Lower leg skin (tissue), 4 donors: ENCODE data around the gene WIZ. TPM values are rescaled to one million over a fixed set of nuclear protein-coding genes. Genes with fewer than 3 reads are reported as not detected.
"Not testable (repeated sequence)": the region's sequence is repeated elsewhere in the genome, so short reads cannot be mapped to it uniquely, and the experiment has no call there.

Experiments
- DNase-seq, 2 donors: peaks; one replicate each; pipeline ENCODE4 v3.0.0-alpha.2; 2019; ENCODE audit warnings: low spot score in 2 of 2
- H3K4me3 ChIP-seq: fragments of 200-600 bp; sonication (generic); 2 replicates; pipeline ENCODE4 v1.5.1; 2017; ENCODE audit warnings: mild to moderate bottlenecking, low read depth; ENCODE audit not compliant: poor library complexity, severe bottlenecking
- CTCF ChIP-seq, 3 donors: fragments of 450-650 bp; IDR thresholded peaks; one replicate each; pipeline ENCODE4 v1.5.1; 2016; ENCODE audit warnings: antibody characterized with exemption in 3 of 3, mild to moderate bottlenecking in 3 of 3, moderate library complexity in 2 of 3
- POLR2A ChIP-seq, 2 donors: fragments of 450-650 bp; IDR thresholded peaks; one replicate each; pipeline ENCODE4 v1.6.1; 2016 to 2017; ENCODE audit warnings: antibody characterized with exemption in 2 of 2, mild to moderate bottlenecking in 1 of 2, moderate library complexity in 1 of 2
- WGBS, 2 donors: methylation state at CpG; one replicate each; pipeline ENCODE4 v1.1.5; 2018; 5-methylcytosine and 5-hydroxymethylcytosine counted together
- intact Hi-C: fragments of 100-400 bp; cut with DNase I; formaldehyde crosslinking; loops from one replicate; pipeline ENCODE4 v1.15.0; 2023; ENCODE audit warnings: low total_unique reads
- total RNA-seq, 4 donors: library from RNA; depleted of rRNA; stranded (reverse); fragments of >200 nt; gene quantifications; one replicate each; pipeline ENCODE4 v1.1.0, GENCODE V29; 2016

Gene WIZ
- total RNA-seq, 4 donors from 2014 or later, result 28.4 to 52.9 (median 43.8) TPM

DNA sequence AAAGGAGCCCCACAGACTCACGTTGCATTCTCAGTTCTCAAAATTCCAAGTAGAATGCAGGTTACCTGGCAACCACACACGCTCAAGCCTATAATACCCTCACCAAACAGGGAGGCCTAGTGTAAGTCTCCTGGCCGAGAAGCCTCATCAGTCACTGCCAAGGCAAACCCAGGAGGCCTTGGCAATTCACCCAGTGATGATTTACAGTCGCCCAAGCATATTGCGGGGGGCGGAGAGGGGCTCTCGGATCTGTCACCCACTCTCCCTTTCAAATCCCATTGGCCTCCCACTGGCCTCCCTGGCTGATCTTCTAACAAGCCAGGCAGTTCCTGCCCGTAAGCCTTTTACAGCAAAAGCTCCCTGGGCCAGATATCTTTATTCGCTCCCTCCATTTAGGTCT is 32.1 kb downstream of the WIZ start:
- intact Hi-C loops, result no loop called here
- WGBS, 2 donors, result 2 to 8% methylated on average over 9 of the region's 9 CpGs
- DNase-seq, result no peak
- peak overlapping the region; percentile 49 for H3K4me3 ChIP-seq
- no peak for TF ChIP-seq CTCF (IDR thresholded peaks at IDR 0.05)
- no peak for TF ChIP-seq POLR2A (IDR thresholded peaks at IDR 0.05)

GRCh38 chr19:15412832-15413231 is 36.9 kb downstream of the WIZ start:
- intact Hi-C loops, result no loop called here
- DNase-seq, result no peak
- 71 to 74% methylated on average over 4 of the region's 4 CpGs for WGBS, 2 donors
- TF ChIP-seq CTCF (IDR thresholded peaks at IDR 0.05) (no peak), POLR2A (IDR thresholded peaks at IDR 0.05) (no peak)
- no peak overlapping the region for H3K4me3 ChIP-seq

- H3K4me3 ChIP-seq, intact Hi-C loops: not testable (repeated sequence)
- 83 to 91% methylated on average over 2 of the region's 2 CpGs for WGBS, 2 donors
- DNase-seq, result peak in 1 of 2 donors; percentile 67
Observed at GRCh38 chr19:15411351-15411750, 38.4 kb downstream of the WIZ start.

DNA sequence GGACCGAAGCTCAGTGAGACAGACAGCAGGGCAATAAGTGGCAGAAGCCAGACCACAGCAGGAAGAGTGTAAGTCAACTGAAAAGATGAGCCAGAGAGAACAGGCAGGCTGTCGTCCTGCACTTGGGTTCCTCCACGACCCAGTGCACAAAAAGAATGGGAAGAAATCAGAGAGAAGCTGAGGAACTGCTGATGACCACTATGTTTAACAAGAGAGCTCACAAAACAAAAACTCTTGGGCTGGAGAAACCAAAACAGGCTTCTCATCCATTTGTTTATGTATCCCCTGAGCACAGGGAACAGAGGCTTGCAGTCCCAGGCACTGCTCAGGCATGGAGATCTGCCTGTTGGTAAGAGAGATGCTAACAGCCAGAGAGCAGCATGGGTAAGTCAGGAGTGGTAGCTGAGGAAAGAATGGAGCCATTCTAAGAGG is 45.0 kb downstream of the WIZ start:
- H3K4me3 ChIP-seq, result no peak overlapping the region
- 50 to 67% methylated on average over 3 of the region's 3 CpGs for whole genome bisulfite sequencing, 2 donors
- intact Hi-C loops, result no loop called here
- DNase-seq, result no peak
- TF ChIP-seq CTCF (IDR thresholded peaks at IDR 0.05), result no peak
- TF ChIP-seq POLR2A (IDR thresholded peaks at IDR 0.05), result no peak

GRCh38 chr19:15404097-15404779 is 45.5 kb downstream of the WIZ start:
- 76 to 88% methylated on average over 7 of the region's 7 CpGs for WGBS, 2 donors
- DNase-seq, result no peak
- TF ChIP-seq POLR2A (IDR thresholded peaks at IDR 0.05) (no peak), CTCF (IDR thresholded peaks at IDR 0.05) (no peak)
- intact Hi-C loops, result no loop called here
- H3K4me3 ChIP-seq, result no peak overlapping the region

DNA sequence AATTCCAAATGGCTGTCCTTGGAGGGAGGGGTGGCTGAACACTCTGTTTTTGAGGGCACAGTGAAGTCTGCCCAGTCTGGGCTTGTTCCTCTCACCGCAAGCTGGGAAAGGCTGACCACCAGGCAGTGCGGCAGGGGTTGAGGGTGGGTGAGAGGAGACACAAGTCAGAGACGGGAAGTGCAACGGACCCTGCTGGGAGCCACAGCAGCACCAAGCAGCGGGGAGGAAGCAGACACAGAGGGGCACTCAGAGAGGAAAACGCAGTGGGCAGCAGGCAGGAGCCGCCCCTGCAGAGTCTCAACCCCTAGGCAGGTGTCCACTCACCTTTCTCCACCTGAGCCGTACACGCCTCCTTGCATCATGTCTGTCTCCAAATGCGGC is 46.6 kb downstream of the WIZ start:
- 92 to 93% methylated on average over 10 of the region's 10 CpGs for WGBS, 2 donors
- intact Hi-C loops, result no loop called here
- no peak for DNase-seq
- no peak overlapping the region for H3K4me3 ChIP-seq
- TF ChIP-seq POLR2A (IDR thresholded peaks at IDR 0.05), result no peak
- TF ChIP-seq CTCF (IDR thresholded peaks at IDR 0.05), result no peak
